Suprapubic skin (tissue), 3 donors: ENCODE measurements around the gene RETSAT.
"Not testable (repeated sequence)": the region's sequence is repeated elsewhere in the genome, so short reads cannot be mapped to it uniquely, and the experiment has no call there.

Experiments used
- CTCF ChIP-seq, 2 donors: fragments of 200-600 bp in 1 of 2; fragments of 450-650 bp in 1 of 2; sonication (generic) in 1 of 2; IDR thresholded peaks; one replicate each; pipeline ENCODE4 v1.5.1; 2016 to 2019; ENCODE audit warnings: antibody characterized with exemption in 2 of 2, mild to moderate bottlenecking in 1 of 2, moderate library complexity in 1 of 2
- POLR2A ChIP-seq, 2 donors: fragments of 450-650 bp; IDR thresholded peaks; one replicate each; pipeline ENCODE4 v1.6.1; 2017; ENCODE audit warnings: antibody characterized with exemption in 2 of 2, mild to moderate bottlenecking in 2 of 2, moderate library complexity in 2 of 2

- TF ChIP-seq CTCF, POLR2A (IDR thresholded peaks at IDR 0.05): not testable (repeated sequence)
Observed at GRCh38 chr2:85383151-85383550, 28.8 kb upstream of the RETSAT start.
